GM21423 (cell line): Measurements from ENCODE around the gene EPYC.

Source experiments
- ATAC-seq: cut with Tn5 transposase; IDR thresholded peaks from one replicate; pipeline ENCODE4 v1.9.1; 2021; ENCODE audit warnings: mild to moderate bottlenecking, moderate library complexity; ENCODE audit not compliant: unreplicated experiment

EPYC gene

DNA sequence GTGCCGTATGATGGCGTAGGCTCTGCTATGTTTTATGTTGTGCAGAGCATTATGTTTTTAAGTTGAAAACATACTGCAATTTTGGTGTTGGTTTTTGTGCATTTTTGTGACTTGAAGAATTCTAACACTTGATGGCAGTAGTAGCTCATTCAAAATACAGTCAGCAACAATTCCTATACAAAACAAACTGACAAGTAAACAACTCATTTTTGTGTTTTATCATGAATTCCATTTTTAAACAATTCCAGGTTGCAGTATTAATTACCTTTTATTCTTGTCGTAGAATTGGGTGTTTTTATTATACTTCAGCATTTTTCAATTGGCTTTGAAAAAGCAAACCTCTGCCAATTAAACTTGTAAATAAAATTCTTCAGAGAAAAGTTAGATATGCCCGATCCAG is 45.7 kb downstream of the EPYC start:
- no peak for ATAC-seq

DNA sequence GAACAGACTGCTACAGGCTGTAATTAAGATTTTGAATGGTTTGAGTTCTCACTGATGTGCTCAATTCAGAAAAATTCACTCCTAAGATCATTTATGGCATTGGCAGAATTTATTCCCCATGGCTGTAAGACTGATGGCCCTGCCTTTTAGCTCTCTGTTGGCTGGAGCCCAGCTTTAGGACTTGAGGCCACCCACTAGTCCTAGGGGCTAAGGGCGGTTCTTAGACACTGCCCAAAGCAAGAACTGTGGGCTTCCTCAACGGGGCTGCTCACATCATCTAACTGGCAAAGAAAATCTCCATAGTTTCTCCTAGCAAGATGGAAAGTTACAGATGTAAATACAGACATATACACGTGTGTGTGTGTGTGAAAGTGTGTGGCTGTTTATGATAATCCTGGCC is 46.4 kb downstream of the EPYC start:
- no peak for ATAC-seq

DNA sequence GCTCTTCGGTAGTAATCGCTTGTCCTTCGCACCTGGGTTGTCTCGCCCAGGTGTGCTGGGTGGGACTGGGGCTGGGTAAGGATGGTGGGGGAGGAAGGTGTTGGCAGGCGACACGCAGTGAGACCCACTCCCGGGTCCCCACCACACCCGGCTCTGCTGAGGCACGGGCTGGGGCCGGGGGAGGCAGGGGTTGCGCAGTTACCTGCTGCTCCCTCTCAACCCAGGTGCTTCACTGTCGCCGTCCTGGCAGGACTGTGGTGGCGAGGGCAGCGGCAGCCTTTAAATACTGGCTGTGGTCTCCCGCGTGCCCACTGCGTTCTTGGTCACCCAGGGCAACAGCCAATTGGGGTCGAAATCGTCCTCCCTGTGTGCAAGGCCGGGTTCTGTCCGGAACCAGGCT is 49.9 kb downstream of the EPYC start, which contains the start of gene CCER1:
TSS of gene CCER1 (minus strand) at position 256 of the 400 bp plus-strand sequence. CDS start 434 bp downstream, outside the sequence.
- ATAC-seq = no peak

DNA sequence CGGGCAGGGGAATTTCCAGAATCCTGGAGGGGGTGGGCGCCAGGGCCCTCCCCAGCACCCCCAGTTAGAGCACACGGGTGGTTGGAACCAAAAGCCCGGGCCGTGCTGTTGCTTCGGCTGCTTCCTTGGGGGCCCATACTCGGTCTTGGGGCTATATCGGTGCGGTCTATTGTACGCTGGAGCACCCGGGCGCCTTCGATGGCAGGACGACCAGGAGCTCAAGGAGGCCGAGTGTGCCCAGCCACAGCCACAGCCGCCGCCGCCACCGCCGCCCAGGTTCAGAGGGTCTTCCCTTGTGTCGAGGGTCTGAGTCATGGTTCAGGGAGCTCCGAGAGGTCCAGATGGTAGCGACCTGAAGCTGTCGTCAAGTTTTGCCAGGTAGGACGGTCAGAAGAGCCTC is 50.3 kb downstream of the EPYC start:
- ATAC-seq = no peak

DNA sequence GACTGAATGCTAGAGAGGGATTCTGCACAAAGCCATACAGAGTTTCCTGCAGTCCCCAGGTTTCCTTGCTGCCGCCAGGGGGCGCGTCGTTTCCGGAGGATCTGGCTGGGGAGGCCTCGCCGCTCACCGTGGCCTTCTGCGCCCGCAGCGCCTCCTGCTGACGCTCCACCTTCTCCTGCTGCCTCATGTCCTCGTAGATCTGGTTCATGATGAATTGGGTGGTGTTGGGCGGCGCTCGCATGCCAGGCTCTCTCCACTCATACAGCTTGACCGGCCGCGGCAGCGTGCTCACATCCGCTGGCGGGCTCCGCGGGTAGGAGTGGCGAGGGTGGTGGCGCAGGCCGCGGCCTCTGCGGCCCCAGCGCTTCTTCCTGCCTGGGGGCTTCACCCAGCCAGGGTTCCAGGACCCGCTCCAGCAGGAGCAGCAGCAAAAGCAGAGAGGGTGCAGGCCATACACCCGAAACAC is 50.8 kb downstream of the EPYC start:
- no peak for ATAC-seq

DNA sequence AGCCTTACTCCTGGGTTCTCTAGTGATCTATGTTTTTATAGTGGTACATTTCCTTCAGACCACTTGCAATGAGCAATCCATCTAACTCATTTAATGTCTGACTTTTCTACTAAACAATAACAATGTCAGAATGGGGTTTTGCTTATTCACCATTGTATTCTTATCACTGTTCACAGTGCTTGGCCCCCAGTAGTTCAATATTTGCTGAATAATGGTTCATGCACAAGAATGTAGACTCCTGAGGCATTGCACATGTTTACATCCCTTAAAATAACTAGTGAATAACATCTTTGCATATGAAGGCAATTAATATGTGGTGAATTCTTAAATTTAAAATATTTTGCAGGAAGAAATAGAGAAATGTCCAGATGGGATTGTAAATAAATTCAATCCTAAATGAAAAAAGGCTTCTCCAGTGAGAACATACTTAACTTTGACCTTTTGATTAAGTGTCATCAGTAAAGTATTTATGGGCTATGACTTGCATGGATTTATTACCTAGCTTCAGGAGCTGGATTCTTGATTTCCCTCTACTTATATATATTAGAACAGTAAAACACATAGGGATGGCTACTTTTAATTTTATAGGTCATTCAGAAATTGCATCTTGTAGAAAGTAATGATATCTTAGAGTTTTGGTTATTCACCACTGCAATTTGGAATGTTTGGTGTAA is 53.2 kb downstream of the EPYC start:
- no peak for ATAC-seq

DNA sequence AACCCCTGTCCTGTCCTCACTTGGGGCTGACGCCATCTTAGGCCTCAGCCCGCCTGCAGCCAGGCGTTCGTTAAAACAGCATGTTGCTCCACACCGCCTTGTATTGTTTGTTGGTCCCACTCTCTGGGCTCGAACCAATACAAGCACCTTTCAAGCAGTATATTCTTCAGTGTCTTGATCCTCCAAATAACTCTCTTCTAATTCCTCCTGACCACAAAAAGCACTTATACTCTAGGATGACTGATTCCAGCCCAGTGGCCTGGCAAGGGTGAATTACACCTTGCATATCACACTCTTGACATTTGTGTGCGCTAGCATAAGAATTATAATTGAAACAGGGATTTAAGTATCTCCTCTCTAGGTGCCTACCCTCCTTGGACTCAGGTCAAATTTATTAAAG is 56.9 kb downstream of the EPYC start:
- no peak for ATAC-seq

DNA sequence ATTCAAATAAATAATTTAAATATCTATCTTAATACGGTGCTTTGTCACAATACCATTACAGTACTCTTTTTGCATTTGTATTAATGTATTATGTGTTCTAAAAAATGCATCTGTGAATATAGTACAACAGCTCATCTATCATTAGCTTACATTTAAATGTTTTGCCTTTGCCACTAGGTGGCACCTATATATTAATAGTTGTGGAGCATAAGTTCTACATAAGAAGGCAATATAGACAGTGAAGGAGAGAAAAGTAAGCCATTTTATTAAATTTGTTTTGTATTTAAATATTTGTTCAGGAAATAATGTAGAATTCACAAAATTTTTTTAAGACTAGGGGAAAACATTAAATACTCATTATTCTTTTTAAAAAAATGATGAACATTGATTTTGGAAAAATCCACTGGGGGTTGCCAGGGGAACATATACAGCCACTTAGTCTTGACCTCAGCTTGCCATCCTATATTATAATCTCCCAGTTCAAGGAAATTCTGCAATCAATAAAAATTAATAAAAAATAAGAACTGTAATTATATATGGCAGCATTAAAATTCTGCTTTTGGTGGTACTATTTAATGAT is 59.6 kb downstream of the EPYC start:
- peak; percentile 68 for ATAC-seq

DNA sequence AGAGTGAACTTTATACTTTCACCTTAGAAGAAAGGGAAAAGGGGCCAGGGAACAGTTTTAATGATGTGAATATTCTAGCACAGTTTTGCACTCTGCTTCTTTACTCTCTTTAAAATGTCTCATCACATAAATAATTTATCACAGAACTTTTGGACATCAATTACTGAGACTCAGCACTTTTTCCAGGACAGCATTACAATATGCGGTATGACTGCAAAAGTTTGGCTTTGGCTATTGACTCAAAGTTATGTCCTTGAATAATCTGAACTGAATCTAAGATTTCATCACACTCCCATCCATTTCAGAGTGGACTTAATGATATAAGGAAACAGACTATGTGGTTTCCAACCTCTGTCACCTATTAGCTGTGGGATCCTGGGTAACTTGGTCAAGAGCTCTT is 61.5 kb downstream of the EPYC start:
- no peak for ATAC-seq

DNA sequence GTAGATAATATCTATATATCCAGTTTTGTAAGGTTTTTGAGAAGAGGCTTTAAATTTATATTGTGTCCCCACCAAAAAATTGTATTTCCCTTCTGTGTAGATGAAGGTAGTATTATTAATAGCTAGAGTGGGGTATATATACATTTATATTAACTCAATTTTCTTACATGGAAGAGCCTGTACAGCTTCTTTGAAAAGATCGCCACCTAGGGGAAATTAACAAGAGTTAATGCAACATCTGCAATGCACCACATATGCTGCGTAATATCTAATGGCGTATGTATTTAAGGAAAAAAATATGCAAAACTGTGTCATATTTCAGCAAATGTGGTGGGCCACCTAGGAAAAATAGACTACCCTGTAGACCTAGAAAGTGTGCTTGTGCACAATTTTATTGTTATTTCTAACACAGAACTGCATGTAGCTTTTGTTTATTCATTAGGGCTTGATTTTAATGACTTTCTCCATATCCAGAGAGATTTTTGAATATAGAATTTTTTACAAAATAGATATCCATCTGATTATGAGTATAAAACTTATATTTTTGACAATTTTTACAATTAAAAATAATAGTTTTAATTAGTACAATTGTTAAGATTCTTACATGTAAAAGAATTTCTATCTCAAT is 63.8 kb downstream of the EPYC start:
- no peak for ATAC-seq

DNA sequence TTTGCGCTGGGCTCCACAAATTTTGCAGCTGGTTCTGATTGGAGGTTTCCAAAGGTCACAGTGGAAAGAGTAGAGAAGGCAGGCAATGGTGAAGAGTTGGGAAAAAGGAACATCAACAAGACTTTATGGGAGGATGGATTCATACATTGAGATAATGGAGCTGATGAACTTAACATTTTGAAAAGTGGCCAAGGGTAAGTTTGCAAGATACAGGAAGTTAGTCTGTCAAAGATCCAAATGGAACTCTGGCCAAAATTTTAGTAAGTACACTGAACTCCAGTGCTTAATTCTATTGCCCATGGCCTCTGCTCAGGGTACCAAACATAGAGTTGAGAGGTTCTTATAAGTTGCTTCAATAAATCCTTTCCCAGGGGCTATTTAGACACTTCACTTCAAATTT is 65.4 kb downstream of the EPYC start:
- ATAC-seq = no peak

DNA sequence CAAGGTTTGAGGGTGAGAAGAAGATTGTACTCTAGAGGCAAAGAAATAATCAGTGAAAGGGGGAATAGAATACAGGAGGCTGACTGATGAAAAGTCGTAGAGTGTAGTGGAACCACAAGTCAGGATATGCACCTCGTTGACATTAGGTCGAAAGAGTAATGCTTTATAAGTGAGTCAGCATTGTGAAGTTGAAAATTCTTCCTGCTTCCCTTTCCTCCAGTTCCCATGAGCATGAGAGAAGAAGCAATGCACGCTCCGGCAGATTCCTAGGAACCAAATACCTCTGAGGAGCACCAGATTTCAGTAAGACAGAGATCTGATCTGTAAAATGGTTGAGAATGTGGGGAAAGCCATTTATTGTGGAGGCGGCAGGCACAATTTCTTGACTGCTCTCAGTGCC is 66.3 kb downstream of the EPYC start:
- no peak for ATAC-seq

DNA sequence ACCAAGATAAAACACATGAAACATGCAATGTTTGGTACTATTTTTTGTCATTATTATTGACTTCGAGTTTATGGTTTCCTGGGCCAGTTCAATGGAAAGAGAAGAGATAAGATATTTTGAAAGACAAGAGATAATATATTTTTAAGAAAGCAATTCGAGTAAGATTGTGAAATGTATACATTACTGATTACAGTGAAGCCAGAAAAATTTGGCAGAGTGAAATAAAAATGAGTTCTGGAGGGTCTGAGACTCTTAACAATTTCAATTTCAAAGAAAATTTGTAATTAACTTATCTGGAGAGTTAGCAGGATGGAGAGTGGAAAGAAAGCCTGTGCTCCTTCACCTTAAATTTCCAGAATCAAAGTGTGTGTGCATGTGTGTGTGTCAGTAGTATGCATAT is 67.1 kb downstream of the EPYC start:
- no peak for ATAC-seq

DNA sequence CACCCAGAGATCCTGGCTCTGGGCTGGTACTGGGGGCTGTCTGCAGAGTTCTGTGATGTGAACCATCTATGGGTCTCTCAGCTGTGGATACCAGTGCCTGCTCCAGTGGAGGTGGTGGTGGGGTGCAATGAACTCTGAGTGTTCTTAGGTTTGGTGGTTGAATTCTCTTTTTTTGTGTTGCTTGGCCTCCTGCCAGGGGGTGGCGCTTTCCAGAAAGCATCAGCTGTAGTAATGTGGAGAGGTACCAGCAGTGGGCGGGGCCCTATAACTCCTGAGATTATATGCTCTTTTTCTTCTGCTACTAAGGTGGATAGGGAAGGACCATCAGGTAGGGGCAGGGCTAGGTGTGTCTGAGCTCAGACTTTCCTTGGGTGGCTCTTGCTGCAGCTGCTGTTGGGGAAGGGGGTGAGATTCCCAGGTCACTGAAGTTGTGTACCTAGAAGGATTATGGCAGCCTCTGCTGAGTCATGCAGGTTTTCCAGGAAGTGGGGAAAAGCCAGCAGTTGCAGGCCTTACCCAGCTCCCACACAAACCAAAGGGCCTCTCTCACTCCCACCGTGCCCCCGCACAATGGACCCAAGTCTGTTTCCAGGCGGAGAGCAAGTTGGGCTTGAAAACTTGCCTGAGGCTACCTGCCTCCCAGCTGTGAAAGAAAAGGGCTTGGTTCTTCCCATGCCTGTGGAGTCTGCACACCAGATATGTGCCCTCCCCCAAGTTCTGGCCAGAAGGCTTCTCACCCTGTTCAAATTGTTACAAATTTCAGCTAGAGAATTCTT is 68.4 kb downstream of the EPYC start:
- ATAC-seq = no peak

DNA sequence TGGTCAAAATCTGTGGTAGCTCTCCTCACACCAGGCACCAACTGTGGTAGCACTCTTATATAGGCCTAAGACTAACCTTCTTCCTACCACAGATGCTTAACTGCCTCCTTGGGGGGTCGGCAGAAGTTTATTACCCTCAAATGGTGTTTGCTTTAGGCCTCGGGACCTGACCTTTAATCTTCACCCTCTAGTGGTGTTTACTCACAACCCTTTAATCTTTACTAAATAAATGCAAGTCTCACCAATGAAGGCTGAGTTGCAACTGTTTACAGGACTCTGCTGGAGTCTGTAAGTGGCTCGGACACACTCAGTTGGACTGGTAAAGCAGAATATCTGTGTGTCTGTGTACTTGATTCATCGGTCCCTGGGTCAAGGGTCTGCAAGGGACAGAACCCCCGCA is 79.2 kb downstream of the EPYC start:
- ATAC-seq = no peak

DNA sequence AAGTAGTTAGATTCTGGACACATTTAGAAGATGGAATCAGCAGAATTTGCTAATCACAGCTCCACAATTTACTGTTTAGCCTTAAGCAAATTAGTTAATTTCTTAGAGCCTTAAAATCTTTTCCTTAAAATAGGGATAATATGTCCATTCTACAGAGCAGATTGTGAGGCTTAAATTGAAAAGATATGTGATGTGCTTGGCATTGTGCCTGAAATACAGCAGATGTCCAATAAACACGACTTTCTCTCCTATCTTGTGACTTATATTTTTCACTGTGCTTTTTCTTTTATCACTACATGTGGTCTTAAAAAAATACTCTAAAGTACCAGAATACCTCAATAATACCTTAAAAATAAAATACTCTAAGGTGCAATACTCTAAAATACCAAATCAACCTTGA is 80.4 kb downstream of the EPYC start:
- no peak for ATAC-seq

DNA sequence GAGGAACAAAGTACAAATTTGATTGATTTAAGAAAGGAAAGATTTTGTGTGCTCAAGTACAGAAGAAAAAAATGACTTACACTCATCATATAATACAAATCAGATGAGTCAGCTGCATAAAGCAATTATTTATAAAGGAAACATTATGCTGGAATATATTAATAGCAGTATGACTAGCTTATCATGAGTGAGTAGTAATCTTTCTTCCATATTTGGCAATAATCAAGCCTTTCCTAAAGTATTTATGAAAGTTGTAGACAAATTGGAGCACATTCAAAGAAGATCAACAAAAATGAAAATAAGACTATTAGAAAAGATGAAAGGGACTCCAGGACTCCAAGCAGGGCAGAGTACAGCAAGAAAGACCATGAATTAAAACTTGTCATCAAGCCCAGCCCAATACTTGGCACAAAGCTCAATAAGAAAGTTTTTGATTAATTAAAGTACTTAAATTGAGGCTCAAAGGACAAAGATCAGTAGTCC is 82.6 kb downstream of the EPYC start:
- ATAC-seq = no peak

DNA sequence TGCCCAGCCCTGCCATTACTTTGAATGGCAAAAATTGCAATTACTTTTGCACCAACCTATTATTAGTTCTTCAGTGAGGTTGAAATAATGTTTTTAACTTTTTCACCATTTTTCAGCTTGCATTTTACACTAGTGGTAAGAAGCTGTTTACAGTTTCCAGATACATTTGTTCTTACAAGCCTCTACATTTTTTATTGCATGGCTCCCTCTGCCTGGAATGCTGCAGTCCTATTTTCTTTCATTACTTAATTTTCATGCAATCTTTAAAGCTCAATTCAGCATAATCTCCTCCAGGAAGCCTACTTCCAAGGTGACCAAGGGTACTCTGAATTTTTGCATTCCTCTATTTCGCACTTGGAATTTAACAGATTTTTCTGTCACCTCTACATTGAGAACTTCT is 83.2 kb downstream of the EPYC start:
- ATAC-seq = no peak

DNA sequence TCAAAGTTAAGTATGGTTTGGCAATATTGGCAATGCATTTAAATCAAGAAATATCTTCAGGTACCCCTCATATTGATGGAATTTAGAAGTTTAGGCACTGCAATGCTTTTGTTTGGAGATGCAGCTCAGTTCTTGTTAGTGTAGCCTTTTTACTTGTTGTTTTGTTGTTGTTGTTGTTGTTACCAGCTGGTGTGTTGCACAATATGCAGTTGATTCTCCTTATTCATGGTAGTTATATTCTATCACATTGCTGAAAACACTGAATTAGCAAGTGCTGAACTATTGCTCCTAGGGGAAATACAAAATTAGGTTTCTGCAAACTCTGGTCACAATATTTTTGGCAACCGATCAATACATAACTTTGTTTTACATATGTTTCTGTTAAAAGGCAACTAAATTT is 84.5 kb downstream of the EPYC start:
- ATAC-seq = no peak

DNA sequence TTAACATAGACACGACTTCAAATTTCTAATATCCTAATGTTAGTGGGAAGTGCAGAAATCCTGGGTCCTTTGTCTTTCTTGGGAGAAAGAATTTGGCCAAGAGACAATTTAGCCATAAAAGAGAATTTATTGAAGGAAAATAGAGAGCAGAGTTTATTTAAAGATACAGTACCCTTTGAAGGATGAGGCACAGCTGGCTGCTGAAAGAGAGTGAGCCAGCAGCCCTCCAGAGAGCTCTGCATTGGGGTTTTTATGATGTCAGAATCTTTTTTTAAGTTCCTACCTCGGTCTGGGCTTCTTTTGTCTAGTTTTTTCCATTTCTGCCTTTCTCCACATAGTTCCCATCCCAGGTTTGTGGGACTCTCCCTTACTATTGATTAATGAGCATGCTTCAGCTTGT is 87.3 kb downstream of the EPYC start:
- no peak for ATAC-seq

DNA sequence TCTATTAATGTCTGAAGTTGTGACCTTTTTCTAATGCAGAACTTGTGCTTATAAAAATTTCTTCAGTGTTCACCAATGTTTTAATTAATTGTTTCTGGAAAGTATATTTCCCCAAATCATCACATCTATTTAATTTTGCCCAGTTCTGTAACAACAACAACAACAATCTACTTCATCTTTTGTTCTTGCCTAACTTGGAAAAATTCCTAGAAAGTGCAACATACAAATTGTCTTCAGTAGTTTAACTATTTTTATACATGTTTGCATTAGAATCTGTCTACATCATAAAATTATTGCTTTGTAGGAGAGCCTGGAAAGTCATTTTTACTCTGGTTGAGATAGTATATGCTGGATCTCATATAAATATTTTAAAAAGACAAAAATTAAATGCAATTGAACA is 88.3 kb downstream of the EPYC start:
- ATAC-seq = no peak

DNA sequence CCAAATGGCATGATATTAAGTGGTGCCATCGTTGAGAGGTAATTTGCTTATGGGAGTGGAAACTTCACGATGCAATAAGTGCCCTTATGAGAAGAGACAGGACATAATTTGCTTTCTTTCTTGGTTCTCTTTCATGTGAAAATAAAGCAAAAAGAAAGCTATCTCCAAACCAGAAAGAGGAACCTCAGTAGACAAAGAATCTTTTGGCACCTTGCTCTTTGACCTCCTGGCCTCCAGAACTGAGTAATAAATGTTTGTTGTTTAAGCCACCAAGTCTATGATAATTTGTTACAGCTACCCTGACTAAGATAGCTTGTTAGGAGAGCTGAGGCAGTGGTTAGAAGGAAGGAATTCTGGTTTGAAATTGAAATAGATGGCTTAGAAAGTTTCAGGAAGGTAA is 89.4 kb downstream of the EPYC start:
- no peak for ATAC-seq
